HG02970 (cell line): ENCODE results near the gene GPX6.
"Not testable (repeated sequence)": the region's sequence is repeated elsewhere in the genome, so short reads cannot be mapped to it uniquely, and the experiment has no call there.

ENCODE experiments used
- ATAC-seq: cut with Tn5 transposase; IDR thresholded peaks from one replicate; pipeline ENCODE4 v1.9.1; 2021; ENCODE audit warnings: mild to moderate bottlenecking, moderate library complexity, moderate number of reproducible peaks; ENCODE audit not compliant: unreplicated experiment, low FRiP score

Gene GPX6

DNA sequence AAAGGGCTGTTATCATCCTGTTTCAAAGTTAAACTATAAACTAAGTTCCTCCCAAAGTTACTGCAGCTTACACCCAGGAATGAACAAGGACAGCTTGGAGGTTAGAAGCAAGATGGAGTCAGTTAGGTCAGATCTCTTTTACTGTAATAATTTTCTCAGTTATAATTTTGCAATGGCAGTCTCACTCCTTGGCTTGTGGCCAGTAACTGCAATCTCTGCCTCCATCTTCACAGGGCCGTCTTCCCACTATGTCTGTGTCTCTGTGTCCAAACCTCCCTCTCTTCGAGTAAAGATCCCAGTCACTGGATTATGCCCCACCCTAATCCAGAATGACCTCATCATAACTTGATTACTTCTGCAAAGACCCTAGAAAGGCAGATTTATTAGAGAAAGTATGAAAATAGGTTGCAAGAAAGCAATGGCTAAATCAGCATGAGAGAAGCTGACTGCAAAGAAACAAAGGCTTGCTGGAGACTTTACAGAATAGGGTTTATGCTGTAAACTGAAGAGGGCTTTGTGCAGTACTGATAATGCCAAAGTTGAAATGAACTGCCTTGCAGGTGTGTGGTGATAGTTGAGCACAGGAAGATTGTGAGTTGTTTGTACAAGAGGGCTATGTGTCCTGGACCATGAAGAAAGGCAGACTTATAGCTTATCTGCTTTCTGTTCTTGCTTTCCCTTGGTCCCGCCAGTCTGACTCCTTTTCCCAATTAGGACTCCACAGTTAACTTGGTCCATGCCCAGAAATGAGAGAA, 28.4 kb downstream of the GPX6 start:
- no peak for ATAC-seq

DNA sequence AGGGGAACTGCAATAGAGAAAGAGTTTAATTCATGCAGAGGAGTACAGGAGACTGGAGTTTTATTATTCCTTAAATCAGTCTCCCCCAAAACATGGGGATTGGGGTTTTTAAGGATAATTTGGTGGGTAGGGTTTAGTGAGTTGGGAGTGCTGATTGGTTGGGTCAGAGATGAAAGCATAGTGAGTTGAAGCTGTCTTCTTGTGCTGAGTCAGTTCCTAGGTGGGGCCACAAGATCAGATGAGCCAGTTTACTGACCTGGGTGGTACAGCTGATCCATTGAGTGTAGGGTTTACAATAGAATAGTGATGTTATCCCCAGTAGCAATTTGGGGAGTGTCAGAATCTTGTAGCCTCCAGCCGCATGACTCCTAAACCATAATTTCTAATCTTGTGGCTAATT, 29.1 kb downstream of the GPX6 start:
- no peak for ATAC-seq

GRCh38 chr6:28485482-28485881, 30.1 kb downstream of the GPX6 start:
- no peak for ATAC-seq

DNA sequence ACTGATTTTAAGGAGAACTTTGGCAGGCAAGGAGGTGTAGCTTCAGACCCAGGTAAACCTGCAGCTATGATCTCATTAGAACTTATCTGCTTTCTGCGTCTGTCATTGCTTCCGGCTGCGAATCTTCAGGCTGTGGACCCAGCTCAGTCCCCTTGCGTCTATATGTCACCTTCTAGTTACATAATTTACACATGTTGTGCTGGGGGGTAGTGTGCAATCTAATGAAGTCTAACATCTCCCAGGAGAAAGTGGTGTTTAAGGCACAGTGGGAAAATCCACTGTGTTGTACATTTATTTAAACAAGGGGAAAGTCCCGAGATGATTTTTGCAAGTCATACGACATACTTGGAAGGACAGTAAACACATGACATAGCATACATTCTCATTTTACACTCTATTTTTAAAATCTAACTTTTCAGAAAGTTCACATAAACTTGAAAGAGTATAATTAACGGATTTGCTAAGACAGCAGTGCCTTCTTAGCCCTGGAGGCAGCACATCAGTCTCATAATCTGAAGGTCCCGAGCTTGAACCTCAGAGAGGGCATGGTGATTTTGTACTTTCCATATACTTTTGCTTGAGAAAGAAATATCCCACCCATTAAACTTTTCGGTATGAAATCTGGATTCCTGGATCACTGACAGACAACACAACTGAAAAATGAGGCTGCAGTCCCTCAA, 35.2 kb downstream of the GPX6 start:
- no peak for ATAC-seq

GRCh38 chr6:28478518-28478917, 37.1 kb downstream of the GPX6 start:
- ATAC-seq: no peak

DNA sequence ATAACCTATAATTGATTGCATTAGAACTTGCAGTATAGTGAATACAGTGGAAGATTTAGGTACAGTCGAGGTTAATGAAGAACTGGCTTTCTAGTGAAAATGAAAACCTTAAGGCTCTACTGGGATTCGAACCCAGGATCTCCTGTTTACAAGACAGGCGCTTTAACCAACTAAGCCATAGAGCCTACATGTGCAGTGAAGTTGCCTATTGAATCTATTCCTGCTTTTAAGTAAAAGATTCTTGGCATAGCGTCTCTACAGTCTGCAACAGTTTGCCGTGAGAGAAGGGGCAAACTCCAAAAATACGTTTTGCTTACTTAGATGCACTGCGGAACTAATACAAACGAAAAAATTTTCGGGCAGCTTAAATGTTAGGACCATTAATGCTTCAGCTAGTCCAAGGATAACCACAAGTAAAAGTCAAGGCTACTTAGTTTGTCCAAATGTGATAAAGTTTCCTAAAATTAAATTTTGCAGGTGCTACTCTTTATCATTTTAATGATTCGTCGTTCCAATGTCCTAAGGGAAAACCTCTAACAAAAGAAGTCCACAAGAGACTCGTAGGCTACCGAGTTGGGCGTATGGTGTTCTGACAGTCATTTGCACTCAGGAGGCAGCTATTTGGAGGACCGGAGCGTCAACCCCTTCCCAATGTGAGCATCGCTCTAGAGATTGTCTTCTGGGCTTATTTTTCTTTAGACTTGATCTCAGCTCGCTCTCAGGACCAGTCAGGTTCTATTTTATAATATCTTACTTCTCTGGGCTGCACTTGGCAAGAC, 41.0 kb downstream of the GPX6 start:
- ATAC-seq: no peak

- ATAC-seq: not testable (repeated sequence)
These were observed 46.3 kb downstream of the GPX6 start for GRCh38 chr6:28469153-28469745.

DNA sequence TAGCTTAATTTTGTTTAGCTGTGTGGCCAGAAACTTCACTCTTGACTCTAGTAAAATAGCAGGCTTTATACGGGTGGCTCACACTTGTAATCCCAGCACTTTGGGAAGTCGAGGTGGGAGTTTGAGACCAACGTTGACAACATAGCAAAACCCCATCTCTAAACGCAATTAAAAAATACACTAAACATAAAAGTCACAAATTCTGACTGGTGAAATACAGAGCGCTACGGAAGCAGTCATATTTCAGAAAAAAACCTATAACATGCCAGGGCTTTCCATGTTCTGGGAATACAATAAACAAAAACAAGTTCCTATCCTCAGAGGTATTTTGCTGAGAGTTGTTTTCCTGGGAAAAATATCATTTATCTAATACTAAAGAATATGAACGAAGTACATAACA, 47.5 kb downstream of the GPX6 start:
- no peak for ATAC-seq

DNA sequence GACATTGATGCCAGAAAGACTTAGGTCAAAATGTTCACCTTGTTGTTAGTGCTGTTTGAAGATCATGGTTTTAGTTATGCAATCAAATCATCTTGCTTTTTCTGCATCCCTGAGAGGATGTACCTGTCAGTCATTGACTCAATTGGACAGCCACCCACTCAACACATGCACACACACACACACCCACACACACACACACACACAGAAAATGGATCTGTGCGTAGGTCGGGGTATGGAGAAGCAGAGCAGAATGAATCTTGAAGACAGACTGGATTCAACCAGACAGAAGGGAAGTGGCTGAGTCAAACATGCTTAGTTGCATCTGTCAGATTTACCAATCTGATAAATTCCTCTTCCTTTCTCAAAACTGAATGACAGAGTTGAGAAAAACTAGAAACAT, 53.2 kb downstream of the GPX6 start:
- no peak for ATAC-seq

GRCh38 chr6:28458568-28458967, 57.0 kb downstream of the GPX6 start:
- no peak for ATAC-seq
